Right lobe of liver (tissue), 6 donors: ENCODE measurements around the gene ZNF280A. TPM values are rescaled to one million over a fixed set of nuclear protein-coding genes. Genes with fewer than 3 reads are reported as not detected.

Source experiments
- ATAC-seq, 4 donors: fragments of 200-7000 bp; cut with Tn5 transposase; one replicate each; pipeline ENCODE4 v1.9.1; 2020; ENCODE audit warnings: mild to moderate bottlenecking in 4 of 4, moderate library complexity in 4 of 4
- DNase-seq, 3 donors: peaks; one replicate each; pipeline ENCODE4 v3.0.0-alpha.2; 2020
- H3K27ac ChIP-seq, 3 donors: fragments of 200-600 bp; one replicate each; pipeline ENCODE4 v1.8.0; 2022
- H3K27me3 ChIP-seq, 2 donors: fragments of 200-600 bp; one replicate each; pipeline ENCODE4 v1.8.0; 2022
- H3K36me3 ChIP-seq, 4 donors: fragments of 200-600 bp; sonication (generic) in 1 of 4; one replicate each; pipeline versions ENCODE4 v1.5.1 to v1.8.0; 2017 to 2022; ENCODE audit warnings: control low read depth in 1 of 4
- H3K4me1 ChIP-seq, 4 donors: fragments of 200-600 bp; sonication (generic) in 1 of 4; one replicate each; pipeline versions ENCODE4 v1.5.1 to v1.8.0; 2017 to 2022; ENCODE audit warnings: control low read depth in 1 of 4
- H3K4me3 ChIP-seq, 3 donors: fragments of 200-600 bp; one replicate each; pipeline ENCODE4 v1.8.0; 2022
- H3K9me3 ChIP-seq, 4 donors: fragments of 200-600 bp; sonication (generic) in 1 of 4; one replicate each; pipeline versions ENCODE4 v1.5.1 to v1.8.0; 2017 to 2022; ENCODE audit warnings: control low read depth in 1 of 4
- CTCF ChIP-seq, 4 donors: fragments of 200-600 bp in 3 of 4; fragments of 450-650 bp in 1 of 4; IDR thresholded peaks; one replicate each; pipeline versions ENCODE4 v1.5.1 to v1.8.0; 2016 to 2022; ENCODE audit warnings: antibody characterized with exemption in 4 of 4, mild to moderate bottlenecking in 2 of 4
- POLR2A ChIP-seq: fragments of 450-650 bp; IDR thresholded peaks from one replicate; pipeline ENCODE4 v1.6.1; 2017; ENCODE audit warnings: antibody characterized with exemption, mild to moderate bottlenecking
- WGBS: methylation state at CpG from one replicate; pipeline ENCODE4 v1.1.6; 2018; ENCODE audit warnings: low coverage, low lambda C conversion rate; ENCODE audit not compliant: insufficient coverage; ENCODE audit errors: missing lambda C conversion rate; 5-methylcytosine and 5-hydroxymethylcytosine counted together
- intact Hi-C, 2 donors: fragments of 100-400 bp; cut with DNase I; formaldehyde crosslinking; loops; one replicate each; pipeline versions ENCODE4 v1.11.2 to v1.14.1; 2022
- total RNA-seq, 6 experiments: library from RNA; depleted of rRNA in 2 of 6; stranded (reverse); fragments of >200 nt in 2 of 6; fragmentation: NEBNext Ultra II Directional in 3 of 6; extraction: Animal tissue kit (Norgen Biotek cat#: 25700) in 3 of 6; gene quantifications; one replicate each; pipeline versions ENCODE4 v1.1.0 to v1.2.4, GENCODE V29; 2016 to 2023
- donor health status: DM: no; HTN: yes; CAD: no.
- donor health status: DM: no; HTN: no; CAD: no.
- donor health status: DM: no; HTN: no; CAD: no.
- donor health status: DM: no; HTN: yes; CAD: no.
- donor health status: DM: no; HTN: yes; CAD: no.

ZNF280A gene
- total RNA-seq, 6 experiments from 2014 or later = not detected

DNA sequence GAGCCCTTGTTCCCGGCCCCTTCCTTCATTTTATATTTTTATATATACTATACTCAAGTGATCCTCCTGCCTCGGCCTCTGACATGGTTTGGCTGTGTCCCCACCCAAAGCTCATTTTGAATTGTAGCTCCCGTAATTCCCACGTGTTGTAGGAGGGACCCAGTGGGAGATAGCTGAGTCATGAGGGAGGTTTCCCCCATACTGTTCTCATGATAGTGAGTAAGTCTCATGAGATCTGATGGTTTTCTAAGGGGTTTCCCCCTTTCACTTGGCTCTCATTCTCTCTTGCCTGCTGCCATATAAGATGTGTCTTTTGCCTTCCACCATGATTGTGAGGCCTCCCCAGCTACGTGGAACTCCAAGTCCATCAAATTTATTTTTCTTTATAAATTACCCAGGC is 7.2 kb upstream of the ZNF280A start:
- WGBS = 51% methylated on average over 4 of the region's 5 CpGs
- H3K4me3 ChIP-seq = no peak overlapping the region
- H3K27me3 ChIP-seq = no peaks in the 10 kb centered on the region
- no peak for ATAC-seq
- DNase-seq = no peak
- no peaks in the 10 kb centered on the region for H3K36me3 ChIP-seq
- H3K9me3 ChIP-seq = no peaks in the 10 kb centered on the region
- no peaks in the 10 kb centered on the region for H3K4me1 ChIP-seq
- TF ChIP-seq CTCF (IDR thresholded peaks at IDR 0.05) (no peak), POLR2A (no peak)
- no peak overlapping the region for H3K27ac ChIP-seq
- intact Hi-C loops = no loop called here

GRCh38 chr22:22526125-22526912 is 6.2 kb upstream of the ZNF280A start:
- Histone ChIP-seq H3K36me3 (no peaks in the 10 kb centered on the region), H3K27me3 (no peaks in the 10 kb centered on the region), H3K4me1 (no peaks in the 10 kb centered on the region), H3K9me3 (no peaks in the 10 kb centered on the region), H3K27ac (no peak overlapping the region), H3K4me3 (no peak overlapping the region)
- 60% methylated on average over 4 of the region's 4 CpGs for WGBS
- DNase-seq = no peak
- intact Hi-C loops = no loop called here
- no peak for TF ChIP-seq CTCF (IDR thresholded peaks at IDR 0.05)
- no peak for TF ChIP-seq POLR2A
- ATAC-seq = no peak

- Histone ChIP-seq H3K4me1 (no peaks in the 10 kb centered on the region), H3K27ac (no peak overlapping the region), H3K9me3 (no peaks in the 10 kb centered on the region), H3K36me3 (no peaks in the 10 kb centered on the region), H3K4me3 (no peak overlapping the region), H3K27me3 (no peaks in the 10 kb centered on the region)
- ATAC-seq = no peak
- TF ChIP-seq CTCF (IDR thresholded peaks at IDR 0.05) (no peak), POLR2A (no peak)
- 83% methylated on average over 5 of the region's 6 CpGs for WGBS
- intact Hi-C loops = no loop called here
- no peak for DNase-seq
These were observed 3.4 kb upstream of the ZNF280A start for GRCh38 chr22:22523494-22523893.

GRCh38 chr22:22521631-22522030 is 1.6 kb upstream of the ZNF280A start:
- Histone ChIP-seq H3K4me3 (no peak overlapping the region), H3K36me3 (no peaks in the 10 kb centered on the region), H3K4me1 (no peaks in the 10 kb centered on the region), H3K27me3 (no peaks in the 10 kb centered on the region), H3K27ac (no peak overlapping the region), H3K9me3 (no peaks in the 10 kb centered on the region)
- DNase-seq = no peak
- TF ChIP-seq CTCF (IDR thresholded peaks at IDR 0.05) (no peak), POLR2A (no peak)
- 64% methylated on average over 7 of the region's 8 CpGs for WGBS
- no peak for ATAC-seq
- intact Hi-C loops = no loop called here
